CD1c-positive myeloid dendritic cell (primary cell): ENCODE measurements around the gene SUN2.

Source experiments
- DNase-seq: peaks from one replicate; pipeline ENCODE4 v3.0.0-alpha.2; 2016; ENCODE audit errors: extremely low spot score

SUN2 gene

GRCh38 chr22:38735465-38736256 is 20.1 kb downstream of the SUN2 start:
- no peak for DNase-seq

DNA sequence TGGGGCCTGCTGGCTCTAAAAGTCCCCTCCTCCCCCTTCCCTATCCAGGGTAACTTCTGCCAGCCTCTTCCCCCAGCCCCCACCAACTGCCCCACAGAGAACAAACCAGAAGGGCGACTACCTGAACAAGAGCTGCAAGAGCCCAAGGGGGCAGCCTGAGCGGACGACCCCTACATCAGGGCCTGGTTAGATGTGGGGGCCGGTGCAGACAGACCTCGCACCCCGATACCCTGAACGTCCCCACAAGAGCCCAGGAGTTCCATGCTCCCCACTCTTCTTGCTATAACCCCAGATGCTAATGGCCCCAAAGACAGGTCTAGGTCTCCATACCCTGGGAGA is 20.7 kb downstream of the SUN2 start:
- no peak for DNase-seq

DNA sequence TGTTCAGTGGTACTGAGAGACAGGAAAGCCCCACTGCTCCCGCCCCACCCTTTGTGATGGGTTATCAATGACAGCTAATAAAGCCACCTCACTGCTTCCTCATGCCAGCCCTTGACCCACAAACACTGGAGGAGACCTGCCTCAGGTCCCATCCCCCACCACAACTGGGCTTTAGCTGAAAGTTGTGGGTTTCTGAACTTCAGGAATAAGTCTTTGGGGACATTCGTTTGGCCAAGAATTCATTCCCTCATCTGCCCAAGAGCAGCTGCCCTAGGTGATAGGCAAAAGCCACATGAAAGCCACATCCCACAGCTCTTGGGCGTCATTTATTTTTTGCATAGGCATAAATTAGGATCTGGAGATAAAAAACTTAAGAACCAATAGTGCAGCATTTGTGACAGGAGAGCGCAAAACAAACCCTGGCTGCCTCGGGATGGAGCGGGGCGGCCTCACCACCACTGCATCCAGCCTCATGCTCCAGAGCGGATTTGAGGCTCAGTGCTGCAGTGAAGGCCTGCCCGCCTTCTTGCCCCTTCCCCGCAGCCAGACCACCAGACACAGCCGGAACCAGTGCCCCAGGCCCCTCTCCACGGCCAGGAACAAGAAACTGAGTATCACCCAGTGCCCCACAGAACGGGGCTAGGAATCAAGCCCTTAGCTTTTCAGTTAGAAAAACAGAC is 21.2 kb downstream of the SUN2 start:
- no peak for DNase-seq

GRCh38 chr22:38733724-38734381 is 21.9 kb downstream of the SUN2 start:
- DNase-seq = no peak

DNA sequence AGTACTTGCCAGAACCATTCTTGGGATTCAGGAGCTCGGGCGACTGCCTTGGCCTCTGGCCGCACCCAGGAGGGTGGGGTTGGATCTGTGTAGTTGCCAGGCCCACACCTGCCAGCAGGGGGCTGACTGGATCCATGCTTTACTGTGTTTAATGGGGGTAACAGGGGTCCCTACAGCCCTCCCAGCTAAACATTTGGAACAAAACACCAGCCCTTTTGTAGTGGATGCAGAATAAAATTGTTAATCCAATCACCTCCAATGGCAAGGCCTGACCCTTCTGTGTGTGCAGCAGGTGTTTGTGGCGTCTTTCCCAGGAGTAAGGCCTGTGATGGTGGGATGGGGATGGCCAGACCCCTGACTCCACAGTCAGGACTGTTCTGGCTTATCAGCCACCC is 22.5 kb downstream of the SUN2 start:
- DNase-seq = peak; percentile 24

- DNase-seq = no peak
Measured at GRCh38 chr22:38732251-38732815, 23.5 kb downstream of the SUN2 start.

DNA sequence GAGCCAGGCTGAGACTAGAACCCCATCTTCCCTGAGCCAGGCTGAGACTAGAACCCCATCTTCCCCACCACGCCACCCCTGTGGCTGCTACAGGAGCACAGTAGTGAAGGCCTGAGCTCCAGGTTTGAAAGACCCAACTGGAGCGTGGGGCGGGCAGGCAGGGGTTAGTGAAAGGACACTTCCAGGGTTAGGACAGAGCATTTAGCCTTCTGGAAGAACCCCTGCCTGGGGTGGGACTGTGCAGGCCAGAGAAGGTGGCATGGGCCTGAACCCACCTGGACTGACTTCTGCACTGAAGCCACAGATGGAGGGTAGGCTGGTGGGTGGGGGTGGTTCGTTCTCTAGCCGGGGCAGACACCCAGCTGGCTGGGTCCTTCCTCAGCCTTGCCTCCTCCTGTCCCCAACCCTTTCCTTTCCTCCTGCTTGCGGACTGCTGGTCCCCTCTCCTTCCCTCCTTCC is 24.1 kb downstream of the SUN2 start:
- DNase-seq = no peak

DNA sequence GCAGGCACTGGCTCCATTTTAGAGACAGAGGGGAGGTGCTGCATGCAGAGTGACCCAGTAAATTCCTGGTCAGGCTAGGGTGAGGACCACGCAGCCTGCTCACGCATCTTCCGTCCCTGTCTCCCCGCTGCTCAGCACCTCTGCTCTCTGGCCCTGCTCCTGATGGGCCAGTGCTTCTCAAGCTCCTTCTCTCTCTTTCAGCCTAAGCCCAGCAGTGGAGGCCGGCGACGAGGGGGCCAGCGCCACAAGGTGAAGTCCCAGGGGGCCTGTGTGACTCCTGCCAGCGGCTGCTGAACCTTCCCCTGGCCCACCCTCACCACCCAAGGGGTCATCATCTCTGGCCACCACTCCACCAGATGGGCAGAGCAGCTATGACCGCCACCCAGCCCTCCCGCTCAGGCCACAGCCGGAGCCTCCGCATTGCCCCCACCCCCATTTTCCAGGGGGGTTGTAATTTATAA is 25.4 kb downstream of the SUN2 start:
- no peak for DNase-seq

GRCh38 chr22:38729946-38730345 is 25.9 kb downstream of the SUN2 start:
- DNase-seq = no peak

DNA sequence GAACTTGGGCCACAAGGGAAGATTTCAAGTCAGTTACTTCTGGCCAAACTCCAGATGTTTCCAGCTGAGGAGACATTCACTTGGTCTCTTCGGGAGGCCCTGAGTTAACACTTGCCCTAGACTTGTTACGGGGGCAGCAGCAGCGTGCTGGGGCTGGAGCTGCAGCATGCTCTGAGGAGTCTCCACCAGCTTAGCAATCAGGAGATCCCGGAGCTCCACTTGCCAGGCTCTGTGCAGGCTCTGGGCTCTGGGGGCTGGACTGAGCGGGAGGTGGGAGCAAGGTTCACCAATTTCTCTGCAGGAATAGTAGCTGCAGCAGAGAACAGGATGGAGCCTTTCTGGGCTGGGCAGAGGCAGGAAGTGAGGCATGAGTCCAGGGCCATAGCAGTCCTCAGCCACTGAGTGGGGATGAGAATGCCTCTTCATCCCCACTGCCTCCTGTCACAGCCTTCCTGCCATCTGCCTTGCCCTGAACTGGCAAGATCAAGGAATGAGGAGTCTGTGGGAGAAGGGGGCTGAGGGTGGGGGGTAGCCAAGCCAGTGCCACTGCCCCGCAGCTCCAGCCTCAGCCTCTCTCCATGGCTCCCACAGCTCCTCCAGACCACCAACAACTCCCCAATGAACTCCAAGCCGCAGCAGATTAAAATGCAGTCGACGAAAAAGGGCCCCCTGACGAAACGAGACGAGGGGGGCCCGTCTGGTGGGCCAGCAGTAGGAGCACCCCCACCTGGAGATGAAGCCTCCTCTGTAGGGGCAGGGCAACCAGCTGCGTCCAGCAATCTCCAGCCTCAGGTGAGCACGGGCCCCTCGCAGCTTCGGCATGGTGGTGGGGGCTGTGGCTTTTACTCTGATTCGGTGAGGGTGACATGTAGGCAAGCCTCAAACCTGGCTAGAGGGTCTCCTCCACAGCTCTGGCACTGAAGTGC is 26.7 kb downstream of the SUN2 start:
- no peak for DNase-seq

GRCh38 chr22:38727530-38728451 is 28.0 kb downstream of the SUN2 start:
- DNase-seq = no peak

- DNase-seq = no peak
Measured at GRCh38 chr22:38727123-38727522, 28.7 kb downstream of the SUN2 start.

GRCh38 chr22:38725900-38726655 is 29.7 kb downstream of the SUN2 start:
- DNase-seq = no peak

GRCh38 chr22:38724926-38725571 is 30.7 kb downstream of the SUN2 start:
- DNase-seq = peak; percentile 48

GRCh38 chr22:38724176-38724575 is 31.6 kb downstream of the SUN2 start:
- no peak for DNase-seq

DNA sequence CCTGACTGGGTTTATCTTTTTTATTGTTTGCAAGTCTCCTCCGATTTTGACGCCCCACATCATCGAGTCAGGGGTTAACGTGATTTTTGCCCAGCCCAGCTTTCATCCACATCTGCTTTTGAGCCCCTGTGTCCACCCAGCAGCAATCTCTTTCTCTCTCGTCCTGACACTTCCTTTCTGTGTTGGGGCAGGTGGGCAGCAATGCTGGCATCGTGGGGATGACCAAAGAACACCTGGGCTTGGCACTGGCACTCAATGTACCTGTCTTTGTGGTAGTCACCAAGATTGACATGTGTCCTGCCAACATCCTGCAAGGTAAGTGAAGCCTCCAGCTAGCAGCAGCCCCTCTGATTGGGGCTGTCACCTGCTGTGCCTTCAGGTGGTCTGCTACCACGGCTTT is 34.2 kb downstream of the SUN2 start:
- DNase-seq = no peak

- no peak for DNase-seq
Measured at GRCh38 chr22:38720350-38720749, 35.4 kb downstream of the SUN2 start.

DNA sequence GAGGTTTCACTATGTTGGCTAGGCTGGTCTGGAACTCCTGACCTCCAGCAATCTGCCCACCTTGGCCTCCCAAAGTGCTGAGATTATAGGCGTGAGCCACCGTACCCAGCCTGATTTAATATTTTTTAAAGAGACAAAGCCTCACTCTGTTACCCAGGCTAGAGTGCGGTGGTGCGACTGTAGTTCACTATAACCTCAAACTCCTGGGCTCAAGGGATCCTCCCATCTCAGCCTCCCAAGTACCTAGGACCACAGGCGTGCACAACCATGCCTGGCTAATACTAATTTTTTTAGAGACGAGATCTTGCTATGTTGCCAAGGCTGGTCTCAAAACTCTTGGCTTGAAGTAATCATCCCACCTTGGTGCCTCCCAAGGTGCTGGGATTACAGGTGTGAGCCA is 36.6 kb downstream of the SUN2 start:
- no peak for DNase-seq

GRCh38 chr22:38718414-38718813 is 37.4 kb downstream of the SUN2 start:
- DNase-seq = peak; percentile 53
